Measurements from ENCODE around the gene ZNF524. TPM values are rescaled to one million over a fixed set of nuclear protein-coding genes. Genes with fewer than 3 reads are reported as not detected.

Gene ZNF524
- polyA plus RNA-seq, 2 of the 4 experiments (the other 2 are of a cell fraction) = 6.4 to 9.7 TPM

GRCh38 chr19:55633861-55634260 lies 33.8 kb downstream of the ZNF524 start:
- 95% methylated on average over 8 of the region's 8 CpGs for WGBS (ENCODE audit: missing lambda C conversion rate)
- H3K4me1 ChIP-seq = peaks cover 17% of the 10 kb centered on the region
- no peak overlapping the region; the same call in 2 of the 3 replicates for H3K4me3 ChIP-seq
- ChIA-PET CTCF (interaction anchor here (0.9 to 24.9 kb wide), 23 partner anchors 11 to 498 kb away, joined by 3 to 363 read pairs (median 14); partner anchors contain the start of genes U2AF2, ZNF581, ZNF628 and ZNF784), POLR2A (interaction anchor here (0.7 to 2.0 kb wide), 6 partner anchors 9 to 1950 kb away, joined by 3 to 27 read pairs (median 6); partner anchors contain the start of gene ZNF784)
- TF ChIP-seq USF2 (IDR thresholded peaks at IDR 0.05) (no peak), CEBPB (IDR thresholded peaks at IDR 0.05) (0 out of 4 replicates have a peak, but pooled peaks of 1 of the 2 experiments have one; percentile 9), NFE2L2 (conservative IDR thresholded peaks at IDR 0.05; ENCODE audit: low read length) (no peak), HMGXB4 (CRISPR knock-in tag; IDR thresholded peaks at IDR 0.05; ENCODE audit: borderline replicate concordance) (no peak), EP300 (IDR thresholded peaks at IDR 0.05) (no peak)
- ATAC-seq (no peak), FAIRE-seq (no peak), DNase-seq (ENCODE audit: low read depth in 1 of 2, low spot score in 1 of 2) (no peak)
- no peaks in the 10 kb centered on the region for H3K9me3 ChIP-seq
- H3K4me2 ChIP-seq = peak overlapping the region; percentile 70
- H3K27ac ChIP-seq = peak overlapping the region in 1 of 2 experiments; percentile 88; a peak in 4 of 6 replicates

GRCh38 chr19:55635334-55635717 lies 35.2 kb downstream of the ZNF524 start:
- H3K4me1 ChIP-seq = peaks cover 22% of the 10 kb centered on the region
- H3K27ac ChIP-seq = peak overlapping the region; percentile 88 to 94
- 9% methylated on average over 9 of the region's 9 CpGs for WGBS (ENCODE audit: missing lambda C conversion rate)
- FAIRE-seq = no peak
- TF ChIP-seq RCOR1 (IDR thresholded peaks at IDR 0.05; ENCODE audit: low read depth, low read length) (no peak), POLR2A (IDR thresholded peaks at IDR 0.05; ENCODE audit: low read length) (no peak)
- H3K4me2 ChIP-seq = peak overlapping the region; percentile 99
- no peak for ATAC-seq
- no peaks in the 10 kb centered on the region for H3K9me3 ChIP-seq
- H3K4me3 ChIP-seq = peak overlapping the region; percentile 76
- POLR2A ChIA-PET = interaction anchor here (0.6 to 2.5 kb wide), 9 partner anchors 11 to 115 kb away, joined by 3 to 9 read pairs (median 7); partner anchors contain the start of genes FIZ1, U2AF2, ZNF524 and ZNF784
- CTCF ChIA-PET = interaction anchor here (1.0 to 24.9 kb wide), 10 partner anchors 9 to 168 kb away, joined by 3 to 363 read pairs (median 43); partner anchors contain the start of genes CCDC106, ZNF581, ZNF784 and ZNF865
- no peak for DNase-seq (ENCODE audit: low read depth in 1 of 2, low spot score in 1 of 2)

DNA sequence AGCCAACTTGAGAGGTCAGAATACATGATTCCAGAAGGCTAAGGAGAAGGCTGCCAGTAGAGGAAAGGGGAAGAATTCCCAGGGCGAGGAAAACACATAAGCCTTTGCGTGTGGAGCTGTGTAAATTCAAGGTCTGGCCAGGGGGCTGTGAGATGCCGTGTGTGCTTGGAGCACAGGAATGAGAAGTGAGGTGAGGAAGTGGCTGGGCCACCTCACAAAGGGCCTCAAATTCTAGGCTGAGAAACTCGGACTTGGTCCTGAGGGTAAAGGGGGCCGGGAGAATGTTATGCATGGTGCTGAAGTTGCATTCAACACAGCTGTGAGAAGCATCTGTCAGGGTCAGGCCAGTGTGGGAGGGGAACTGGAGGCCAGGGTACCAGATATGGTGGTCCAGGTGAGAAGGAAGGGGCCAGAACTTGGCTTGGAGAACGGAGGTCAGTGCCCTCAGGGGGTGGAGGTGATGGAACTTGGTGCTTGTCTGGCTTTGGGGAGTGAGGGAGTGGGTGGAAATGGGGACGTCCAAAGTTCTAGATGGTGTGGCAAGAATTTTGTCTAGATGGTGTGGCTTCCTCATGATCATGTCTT lies 35.9 kb downstream of the ZNF524 start:
- Histone ChIP-seq H3K4me3 (peak overlapping the region; percentile 76), H3K4me2 (peak overlapping the region; percentile 99), H3K4me1 (peaks cover 23% of the 10 kb centered on the region), H3K9me3 (no peaks in the 10 kb centered on the region), H3K27ac (peak overlapping the region; percentile 88 to 94; a peak in 5 of 6 replicates)
- POLR2A ChIA-PET = interaction anchor here (0.6 to 3.4 kb wide), 5 partner anchors 11 to 37 kb away, joined by 3 to 20 read pairs (median 6); partner anchors contain the start of genes CCDC106, FIZ1, U2AF2 and ZNF784
- CTCF ChIA-PET = interaction anchor here (1.6 to 24.9 kb wide), 6 partner anchors 10 to 475 kb away, joined by 3 to 363 read pairs (median 26); partner anchors contain the start of genes CCDC106 and ZNF865
- no peak for DNase-seq (ENCODE audit: low read depth in 1 of 2, low spot score in 1 of 2)
- no peak for ATAC-seq
- TF ChIP-seq EHMT2 (IDR thresholded peaks at IDR 0.05; ENCODE audit: low read depth) (no peak), ESRRA (IDR thresholded peaks at IDR 0.05; ENCODE audit: borderline replicate concordance, low read length) (no peak), HEYL (CRISPR knock-in tag; IDR thresholded peaks at IDR 0.05) (no peak), POLR2AphosphoS2 (conservative IDR thresholded peaks at IDR 0.05; ENCODE audit: low read length) (no peak), EHF (CRISPR knock-in tag; IDR thresholded peaks at IDR 0.05) (no peak), CBX2 (IDR thresholded peaks at IDR 0.05; ENCODE audit: borderline replicate concordance, low read depth) (no peak), MYC (IDR thresholded peaks at IDR 0.05; ENCODE audit: borderline replicate concordance, low read length) (no peak), HOXB13 (CRISPR knock-in tag; IDR thresholded peaks at IDR 0.05; ENCODE audit: low read depth) (no peak), CEBPB (IDR thresholded peaks at IDR 0.05) (no peak), HMGXB4 (CRISPR knock-in tag; IDR thresholded peaks at IDR 0.05; ENCODE audit: borderline replicate concordance) (no peak), MAFK (IDR thresholded peaks at IDR 0.05; ENCODE audit: partially characterized antibody) (no peak), POLR2A (IDR thresholded peaks at IDR 0.05; ENCODE audit: low read length) (no peak), MAZ (IDR thresholded peaks at IDR 0.05; ENCODE audit: borderline replicate concordance, low read depth, low read length) (no peak), EP300 (IDR thresholded peaks at IDR 0.05) (no peak)
- TF ChIP-seq, protein P1, sequence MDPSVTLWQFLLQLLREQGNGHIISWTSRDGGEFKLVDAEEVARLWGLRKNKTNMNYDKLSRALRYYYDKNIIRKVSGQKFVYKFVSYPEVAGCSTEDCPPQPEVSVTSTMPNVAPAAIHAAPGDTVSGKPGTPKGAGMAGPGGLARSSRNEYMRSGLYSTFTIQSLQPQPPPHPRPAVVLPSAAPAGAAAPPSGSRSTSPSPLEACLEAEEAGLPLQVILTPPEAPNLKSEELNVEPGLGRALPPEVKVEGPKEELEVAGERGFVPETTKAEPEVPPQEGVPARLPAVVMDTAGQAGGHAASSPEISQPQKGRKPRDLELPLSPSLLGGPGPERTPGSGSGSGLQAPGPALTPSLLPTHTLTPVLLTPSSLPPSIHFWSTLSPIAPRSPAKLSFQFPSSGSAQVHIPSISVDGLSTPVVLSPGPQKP (IDR thresholded peaks at IDR 0.05; ENCODE audit: low read depth, low read length) = no peak
- 46% methylated on average over 7 of the region's 7 CpGs for WGBS (ENCODE audit: missing lambda C conversion rate)
- FAIRE-seq = no peak

Data from A549 (cell line).